Measurements from ENCODE around the gene UBL4B.

DNA sequence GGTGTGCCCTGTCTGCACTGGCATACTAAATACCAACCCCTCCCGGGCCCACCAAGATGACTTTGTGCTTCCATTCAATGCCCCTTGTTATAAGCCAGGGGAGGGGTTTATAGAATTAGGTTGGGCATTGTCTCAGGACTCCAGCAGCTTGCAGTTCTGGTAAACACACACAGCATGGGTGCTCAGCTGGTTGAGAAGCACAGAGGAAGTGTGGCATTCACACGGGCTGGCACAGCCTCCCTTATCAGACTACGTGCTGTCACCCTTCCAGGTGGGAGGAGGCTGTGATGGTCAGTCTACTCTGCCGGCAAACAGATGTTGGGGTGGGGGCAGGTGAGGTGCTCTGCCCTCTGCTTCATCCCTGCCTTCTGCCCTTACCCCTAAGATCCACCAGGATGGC lies 23.0 kb downstream of the UBL4B start:
- TF ChIP-seq NUFIP1 (IDR thresholded peaks at IDR 0.05; ENCODE audit: partially characterized antibody), result no peak
- no peak for TF ChIP-seq FOXM1 (IDR thresholded peaks at IDR 0.05; ENCODE audit: low read depth)
- TF ChIP-seq FOXM1 (CRISPR knock-in tag; IDR thresholded peaks at IDR 0.05; ENCODE audit: low read depth), result no peak
- no peak for TF ChIP-seq CBX5 (IDR thresholded peaks at IDR 0.05; ENCODE audit: borderline replicate concordance, low read depth)
- TF ChIP-seq, protein P1, sequence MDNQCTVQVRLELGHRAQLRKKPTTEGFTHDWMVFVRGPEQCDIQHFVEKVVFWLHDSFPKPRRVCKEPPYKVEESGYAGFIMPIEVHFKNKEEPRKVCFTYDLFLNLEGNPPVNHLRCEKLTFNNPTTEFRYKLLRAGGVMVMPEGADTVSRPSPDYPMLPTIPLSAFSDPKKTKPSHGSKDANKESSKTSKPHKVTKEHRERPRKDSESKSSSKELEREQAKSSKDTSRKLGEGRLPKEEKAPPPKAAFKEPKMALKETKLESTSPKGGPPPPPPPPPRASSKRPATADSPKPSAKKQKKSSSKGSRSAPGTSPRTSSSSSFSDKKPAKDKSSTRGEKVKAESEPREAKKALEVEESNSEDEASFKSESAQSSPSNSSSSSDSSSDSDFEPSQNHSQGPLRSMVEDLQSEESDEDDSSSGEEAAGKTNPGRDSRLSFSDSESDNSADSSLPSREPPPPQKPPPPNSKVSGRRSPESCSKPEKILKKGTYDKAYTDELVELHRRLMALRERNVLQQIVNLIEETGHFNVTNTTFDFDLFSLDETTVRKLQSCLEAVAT (IDR thresholded peaks at IDR 0.05), result no peak
